Kidney (tissue), 14 donors: Measurements from ENCODE around the gene KLF13. TPM values are rescaled to one million over a fixed set of nuclear protein-coding genes. Genes with fewer than 3 reads are reported as not detected.

Source experiments
- DNase-seq, 5 donors: peaks; one replicate each; pipeline ENCODE4 v3.0.0-alpha.2; 2013 to 2020
- FAIRE-seq: peaks from 2 replicates; lab custom pipeline; 2012; peaks lifted over from hg19 to GRCh38; lab: Jason Lieb, UNC
- H3K27ac ChIP-seq, 2 donors: one replicate each; pipeline ENCODE4 v1.7.0; 2013; ENCODE audit warnings: low read depth in 2 of 2, low read length in 2 of 2, inconsistent platforms in 1 of 2
- H3K27me3 ChIP-seq: one replicate; pipeline ENCODE4 v1.7.1; 2013; ENCODE audit warnings: low read length, inconsistent platforms; ENCODE audit not compliant: control insufficient read depth, insufficient read depth
- H3K36me3 ChIP-seq, 3 donors: one replicate each; pipeline versions ENCODE4 v1.7.0 to v1.7.1; 2013; ENCODE audit warnings: low read length in 3 of 3, control low read depth in 1 of 3, inconsistent platforms in 1 of 3; ENCODE audit not compliant: insufficient read depth in 3 of 3, control insufficient read depth in 2 of 3
- H3K4me1 ChIP-seq, 3 donors: one replicate each; pipeline versions ENCODE4 v1.7.0 to v1.7.1; 2013; ENCODE audit warnings: low read length in 3 of 3, inconsistent platforms in 1 of 3, low read depth in 1 of 3; ENCODE audit not compliant: control insufficient read depth in 2 of 3, insufficient read depth in 2 of 3
- H3K4me3 ChIP-seq, 3 donors: one replicate each; pipeline versions ENCODE4 v1.7.0 to v1.8.1; 2013; ENCODE audit warnings: low read length in 3 of 3, control low read depth in 1 of 3, inconsistent platforms in 1 of 3
- H3K9ac ChIP-seq, 3 donors: one replicate each; pipeline versions ENCODE4 v1.7.0 to v1.7.1; 2013; ENCODE audit warnings: low read length in 3 of 3, control low read depth in 1 of 3, inconsistent platforms in 1 of 3
- H3K9me3 ChIP-seq, 3 donors: one replicate each; pipeline versions ENCODE4 v1.7.0 to v1.7.1; 2013; ENCODE audit warnings: low read length in 3 of 3, control low read depth in 1 of 3, inconsistent platforms in 1 of 3; ENCODE audit not compliant: control insufficient read depth in 2 of 3, insufficient read depth in 1 of 3
- CTCF ChIP-seq: IDR thresholded peaks from 3 replicates; pipeline ENCODE4 v1.5.1; 2012; ENCODE audit warnings: mild to moderate bottlenecking, moderate library complexity, borderline replicate concordance; ENCODE audit not compliant: insufficient read depth; ENCODE audit errors: extremely low read depth
- intact Hi-C: fragments of 100-400 bp; cut with DNase I; formaldehyde crosslinking; loops from one replicate; pipeline ENCODE4 v1.11.1; 2022
- polyA plus RNA-seq: library from polyadenylated mRNA; stranded (reverse); fragments of 350-450 nt; fragmentation: Illumina TruSeq; extraction: RNeasy Lipid Tissue Mini Kit (QIAGEN cat#74804); gene quantifications from one replicate; pipeline ENCODE4 v1.2.3, GENCODE V29; 2014; ENCODE audit warnings: low read depth, low replicate concordance; ENCODE audit not compliant: insufficient read depth
- total RNA-seq: library from RNA; stranded (reverse); fragmentation: NEBNext Ultra II Directional; extraction: Animal tissue kit (Norgen Biotek cat#: 25700); gene quantifications from one replicate; pipeline ENCODE4 v1.2.1, GENCODE V29; 2021
- donor health status: control.
- donor health status: control.
- donor health status: control.
- donor health status: control.
- donor health status: control.
- donor health status: DM: yes; HTN: yes; CAD: no.
- donor health status: Normal renal cell carcinoma (clear cell type).

Gene KLF13
- total and polyA plus RNA-seq, 2 donors from 2014 or later, result 55.5 to 123 TPM

DNA sequence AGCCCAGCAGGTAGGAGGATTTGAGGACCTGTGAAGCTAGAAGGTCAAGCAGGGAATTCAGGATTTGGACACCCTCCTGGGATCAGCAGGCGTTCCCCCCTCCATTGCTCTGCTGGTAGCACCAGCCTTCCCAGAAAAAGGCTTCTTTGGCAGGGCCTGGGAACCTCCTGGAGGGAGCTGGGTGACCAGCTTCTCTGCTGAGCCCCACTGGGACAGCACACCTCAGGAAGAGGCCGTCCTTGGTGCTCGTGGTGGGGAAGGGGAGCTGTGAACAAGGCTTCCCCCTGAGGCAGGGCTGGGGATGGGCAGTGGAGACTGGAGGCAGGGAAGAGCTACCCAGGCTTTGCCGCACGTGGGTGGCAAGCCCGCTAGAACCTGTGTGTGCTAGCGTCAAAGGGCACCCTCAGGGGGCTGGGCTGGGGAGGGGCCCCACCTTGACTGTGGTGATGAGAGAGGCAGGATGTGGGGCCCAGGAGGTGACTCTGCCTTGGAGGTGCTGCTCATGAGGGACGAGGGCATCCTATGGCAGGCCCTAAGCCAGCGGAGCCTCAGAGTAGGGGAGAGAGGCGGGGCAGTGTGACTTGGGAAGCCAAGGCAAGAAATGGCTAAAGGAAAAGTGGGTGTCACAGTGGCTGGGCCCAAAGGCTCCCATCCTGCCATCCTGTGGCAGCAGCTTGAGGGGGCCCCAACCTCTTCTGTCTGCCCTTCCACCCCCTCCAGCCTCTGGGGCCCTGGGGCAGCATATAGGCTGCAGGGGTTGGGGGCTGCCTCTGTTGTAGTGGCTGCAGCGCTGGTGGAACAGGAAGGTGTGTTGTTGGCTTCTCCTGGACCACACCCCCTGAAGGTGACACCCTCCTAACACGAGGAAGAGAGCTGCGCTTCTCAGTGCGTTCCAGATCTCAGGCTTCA, 20.7 kb downstream of the KLF13 start:
- H3K27me3 ChIP-seq, result no peaks in the 10 kb centered on the region
- no peaks in the 10 kb centered on the region for H3K9me3 ChIP-seq
- intact Hi-C loops, result no loop called here
- TF ChIP-seq CTCF, result no peak
- peaks cover 0 to 81% (median 72%) of the 10 kb centered on the region in 3 donors for H3K4me1 ChIP-seq
- H3K27ac ChIP-seq, result peak overlapping the region in 1 of 2 donors; percentile 57
- DNase-seq, result no peak
- no peak for FAIRE-seq
- no peak overlapping the region for H3K9ac ChIP-seq
- H3K36me3 ChIP-seq, result peaks cover 0 to 2% (median 0%) of the 10 kb centered on the region in 3 donors
- H3K4me3 ChIP-seq, result no peak overlapping the region

- FAIRE-seq, result no peak
Observed at GRCh38 chr15:31347981-31348803, 21.6 kb downstream of the KLF13 start.

More at GRCh38 chr15:31347981-31348803, 21.6 kb downstream of the KLF13 start:
- Histone ChIP-seq H3K4me3 (no peak overlapping the region), H3K4me1 (peaks cover 0 to 82% (median 74%) of the 10 kb centered on the region in 3 donors), H3K27ac (no peak overlapping the region), H3K9me3 (no peaks in the 10 kb centered on the region), H3K9ac (no peak overlapping the region), H3K27me3 (no peaks in the 10 kb centered on the region), H3K36me3 (peaks cover 0 to 2% (median 0%) of the 10 kb centered on the region in 3 donors)
- intact Hi-C loops, result no loop called here
- TF ChIP-seq CTCF, result no peak
- no peak for DNase-seq
